Stimulated activated CD4-positive, alpha-beta T cell treated with anti-CD3 and anti-CD28 coated beads, Interleukin-4, amount 100 ng/mL, for 4 hours (primary cell): ENCODE results near the gene SRP14.
"Not testable (repeated sequence)": the region's sequence is repeated elsewhere in the genome, so short reads cannot be mapped to it uniquely, and the experiment has no call there.

ENCODE experiments used
- DNase-seq, 2 experiments: peaks; one replicate each; pipeline ENCODE4 v3.0.0-alpha.2; 2020

SRP14 gene

DNA sequence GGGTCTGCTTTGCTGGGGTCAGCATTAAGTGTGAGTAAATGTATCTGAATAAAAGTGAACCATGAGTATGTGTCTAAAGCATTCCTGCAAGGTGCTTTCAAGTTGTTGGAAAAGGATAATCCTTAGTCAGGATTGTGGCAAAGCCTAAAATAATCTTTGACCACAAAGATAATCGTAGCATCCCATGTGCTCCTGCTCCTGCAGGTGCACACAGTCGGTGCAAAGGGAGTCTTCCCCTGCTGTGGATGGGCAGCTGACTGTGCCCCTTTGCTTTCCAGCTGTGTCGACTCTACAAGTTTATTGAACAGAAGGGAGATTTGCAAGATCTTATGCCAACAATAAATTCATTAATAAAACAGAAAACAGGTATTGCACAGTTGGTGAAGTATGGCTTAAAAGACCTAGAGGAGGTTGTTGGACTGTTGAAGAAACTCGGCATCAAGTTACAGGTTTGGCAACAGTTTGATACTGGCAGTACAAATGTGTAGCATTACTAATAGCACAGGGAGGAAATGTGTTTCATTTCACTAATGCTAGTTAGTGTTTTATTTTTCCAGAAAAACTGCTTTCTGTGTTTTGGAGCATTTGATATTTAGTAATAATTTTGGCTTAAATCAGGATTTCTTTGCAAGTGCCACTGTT is 22.6 kb downstream of the SRP14 start:
- DNase-seq = no peak

DNA sequence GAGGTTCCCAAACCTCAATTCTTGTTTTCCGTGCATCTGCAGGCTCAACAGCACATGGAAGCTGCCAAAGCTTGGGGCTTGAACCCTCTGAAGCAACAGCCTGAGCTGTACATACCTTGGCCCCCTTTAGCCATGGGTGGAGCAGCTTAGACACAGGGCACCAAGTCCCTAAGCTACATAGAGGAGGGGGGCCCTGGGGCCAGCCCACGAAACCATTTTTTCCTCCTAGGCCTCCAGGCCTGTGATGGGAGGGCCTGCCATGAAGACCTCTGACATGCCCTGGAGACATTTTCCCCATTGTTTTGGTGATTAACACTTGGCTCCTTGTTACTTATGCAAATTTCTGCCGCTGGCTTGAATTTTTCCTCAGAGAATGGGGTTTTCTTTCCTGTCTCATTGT is 24.6 kb downstream of the SRP14 start:
- no peak for DNase-seq

GRCh38 chr15:40013372-40013771 is 25.6 kb downstream of the SRP14 start:
- not testable (repeated sequence) for DNase-seq

GRCh38 chr15:40011303-40011702 is 27.7 kb downstream of the SRP14 start:
- DNase-seq = no peak

DNA sequence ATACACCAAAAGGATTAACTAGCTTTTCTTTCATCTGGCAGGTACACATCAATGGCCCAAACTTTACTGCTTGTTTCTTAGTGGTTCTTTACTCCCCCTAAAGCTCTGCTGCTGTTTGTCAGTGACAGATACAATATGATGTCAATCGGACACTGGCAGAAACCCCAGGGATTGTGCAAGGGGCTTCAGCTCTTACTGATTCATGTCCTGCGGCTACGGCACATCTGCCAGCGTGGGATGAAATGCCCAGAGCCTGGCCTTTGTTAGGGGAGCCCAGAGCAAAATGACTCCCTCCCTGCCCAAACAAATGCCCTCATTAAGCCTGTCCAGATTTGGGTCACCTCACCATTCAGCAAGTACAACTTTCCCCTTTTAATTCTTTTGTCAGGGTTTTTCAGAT is 28.3 kb downstream of the SRP14 start:
- DNase-seq = no peak

- DNase-seq = no peak
These were observed 30.8 kb downstream of the SRP14 start for GRCh38 chr15:40008061-40008765.

DNA sequence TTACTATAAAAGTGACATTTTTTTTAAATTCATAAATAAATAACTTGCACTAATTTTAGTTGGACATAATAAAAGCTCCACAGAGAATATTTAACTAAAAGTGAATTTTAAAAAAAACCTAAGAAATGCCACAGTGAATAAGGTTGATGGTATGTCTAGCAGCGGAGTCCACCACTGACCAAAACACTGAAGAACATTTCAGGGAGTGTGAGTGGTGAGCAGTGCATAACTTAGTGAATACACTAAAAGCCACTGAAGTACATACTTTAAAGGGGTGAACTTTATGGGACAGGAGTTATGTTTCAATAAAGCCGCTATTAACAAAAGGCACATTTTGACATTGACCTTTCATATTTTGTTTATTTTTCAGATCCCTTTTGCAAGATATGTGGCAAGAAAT is 32.3 kb downstream of the SRP14 start:
- DNase-seq = no peak

DNA sequence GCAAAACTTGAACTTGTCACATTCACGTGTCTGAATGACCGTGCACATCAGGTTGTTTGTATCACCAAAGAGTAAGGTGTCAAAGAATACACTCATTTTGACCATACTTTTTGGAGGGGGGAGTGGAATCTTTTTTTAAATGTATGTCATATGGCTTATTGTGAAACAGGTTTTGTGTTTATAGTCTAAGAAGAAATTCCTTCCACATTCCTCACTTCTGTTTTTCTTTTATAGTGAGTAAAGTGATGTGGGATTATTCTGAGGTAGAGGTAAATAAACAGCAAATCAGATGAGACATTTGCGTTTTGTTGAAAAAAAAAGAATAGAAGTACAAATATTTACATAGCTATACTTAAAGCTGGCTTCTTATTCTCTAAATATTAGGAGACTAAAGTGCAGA is 33.0 kb downstream of the SRP14 start:
- no peak for DNase-seq

- DNase-seq = no peak
These were observed 35.7 kb downstream of the SRP14 start for GRCh38 chr15:40003116-40003916.

DNA sequence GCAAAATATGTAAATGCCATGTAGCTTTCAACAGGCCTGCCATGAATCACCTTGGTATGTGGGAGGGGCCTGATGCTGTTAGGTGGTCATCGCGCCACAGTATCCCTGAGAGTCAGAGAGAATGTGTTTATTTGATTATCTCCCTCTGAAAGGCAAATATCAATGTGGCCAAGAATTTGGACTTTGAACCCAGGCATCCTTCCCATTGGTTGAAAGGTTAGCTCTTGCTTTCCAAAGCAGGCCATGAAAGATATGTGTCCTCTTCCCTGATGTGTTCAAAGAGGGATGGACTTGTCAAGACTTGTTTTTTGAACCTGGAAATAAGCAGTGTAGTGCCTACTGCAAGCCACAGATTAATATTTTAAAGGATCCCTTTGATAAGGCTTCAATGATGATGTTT is 36.7 kb downstream of the SRP14 start:
- no peak for DNase-seq

- no peak for DNase-seq
These were observed 39.3 kb downstream of the SRP14 start for GRCh38 chr15:39999538-40000200.

- no peak for DNase-seq
These were observed 40.4 kb downstream of the SRP14 start for GRCh38 chr15:39998511-39999077.

GRCh38 chr15:39997639-39998038 is 41.3 kb downstream of the SRP14 start:
- DNase-seq = no peak

GRCh38 chr15:39997031-39997430 is 42.0 kb downstream of the SRP14 start:
- DNase-seq = no peak

GRCh38 chr15:39996228-39996627 is 42.8 kb downstream of the SRP14 start:
- DNase-seq = not testable (repeated sequence)

DNA sequence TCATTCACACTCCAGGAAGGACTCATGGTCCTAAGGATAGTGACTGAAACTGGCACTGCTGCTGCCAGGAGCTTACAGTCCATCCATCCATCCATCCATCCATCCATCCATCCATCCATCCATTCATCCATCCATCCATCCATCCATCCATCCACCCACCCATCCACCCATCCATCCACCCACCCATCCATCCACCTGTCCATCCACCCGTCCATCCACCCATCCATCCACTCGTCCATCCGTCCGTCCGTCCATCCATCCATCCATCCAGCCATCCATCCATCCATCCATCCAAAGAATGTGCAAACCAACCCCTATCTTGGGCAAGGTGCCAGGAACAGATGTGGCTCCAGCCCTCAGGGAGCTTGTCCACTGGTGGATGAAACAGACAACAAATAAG is 46.0 kb downstream of the SRP14 start:
- DNase-seq = not testable (repeated sequence)

- DNase-seq = no peak
These were observed 48.3 kb downstream of the SRP14 start for GRCh38 chr15:39990706-39991105.

DNA sequence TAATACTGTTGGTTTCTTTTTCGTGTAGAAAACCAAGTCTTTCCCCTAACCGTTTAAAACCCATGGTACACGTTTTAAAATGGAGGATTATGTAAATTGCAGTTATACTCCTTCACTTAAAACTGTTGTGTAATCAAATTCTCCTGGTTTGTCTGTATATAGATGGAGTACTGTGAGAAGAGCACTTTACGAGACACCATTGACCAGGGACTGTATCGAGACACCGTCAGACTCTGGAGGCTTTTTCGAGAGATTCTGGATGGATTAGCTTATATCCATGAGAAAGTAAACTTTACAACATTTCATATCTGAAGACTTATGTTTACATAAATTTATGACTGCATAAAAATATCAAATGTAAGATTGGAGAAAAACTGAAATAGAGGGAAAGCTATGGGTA is 51.2 kb downstream of the SRP14 start:
- DNase-seq = no peak
